PFSK-1 (cell line): ENCODE data around the gene WNK2.

Experiments
- FOXP2 ChIP-seq: optimal IDR thresholded peaks from 2 replicates; pipeline ENCODE3; 2011; ENCODE audit warnings: borderline replicate concordance, control low read depth, inconsistent platforms; ENCODE audit not compliant: insufficient read depth; ENCODE audit errors: extremely low read length, extremely low read depth
- POLR2AphosphoS5 ChIP-seq: IDR thresholded peaks from 2 replicates; pipeline ENCODE4 v1.6.1; 2012; ENCODE audit warnings: low read depth, mild to moderate bottlenecking, control low read depth, low read length, moderate library complexity
- SIN3A ChIP-seq: IDR thresholded peaks from 2 replicates; pipeline ENCODE4 v1.6.1; 2012; ENCODE audit warnings: mild to moderate bottlenecking, low read length, moderate library complexity, borderline replicate concordance; ENCODE audit not compliant: insufficient read depth
- TAF1 ChIP-seq: IDR thresholded peaks from 2 replicates; pipeline ENCODE4 v1.6.1; 2012; ENCODE audit warnings: low read length, control low read depth, borderline replicate concordance; ENCODE audit not compliant: insufficient read depth
- TF ChIP-seq, protein P1 (sequence below), 2 experiments: IDR thresholded peaks; 2 replicates each; pipeline versions ENCODE4 v1.6.1 to v1.8.0; 2011 to 2012; ENCODE audit warnings: low read depth in 2 of 2, low read length in 2 of 2, control low read depth in 1 of 2, inconsistent platforms in 1 of 2, mild to moderate bottlenecking in 1 of 2, moderate library complexity in 1 of 2; ENCODE audit not compliant: insufficient read depth in 1 of 2

DNA sequence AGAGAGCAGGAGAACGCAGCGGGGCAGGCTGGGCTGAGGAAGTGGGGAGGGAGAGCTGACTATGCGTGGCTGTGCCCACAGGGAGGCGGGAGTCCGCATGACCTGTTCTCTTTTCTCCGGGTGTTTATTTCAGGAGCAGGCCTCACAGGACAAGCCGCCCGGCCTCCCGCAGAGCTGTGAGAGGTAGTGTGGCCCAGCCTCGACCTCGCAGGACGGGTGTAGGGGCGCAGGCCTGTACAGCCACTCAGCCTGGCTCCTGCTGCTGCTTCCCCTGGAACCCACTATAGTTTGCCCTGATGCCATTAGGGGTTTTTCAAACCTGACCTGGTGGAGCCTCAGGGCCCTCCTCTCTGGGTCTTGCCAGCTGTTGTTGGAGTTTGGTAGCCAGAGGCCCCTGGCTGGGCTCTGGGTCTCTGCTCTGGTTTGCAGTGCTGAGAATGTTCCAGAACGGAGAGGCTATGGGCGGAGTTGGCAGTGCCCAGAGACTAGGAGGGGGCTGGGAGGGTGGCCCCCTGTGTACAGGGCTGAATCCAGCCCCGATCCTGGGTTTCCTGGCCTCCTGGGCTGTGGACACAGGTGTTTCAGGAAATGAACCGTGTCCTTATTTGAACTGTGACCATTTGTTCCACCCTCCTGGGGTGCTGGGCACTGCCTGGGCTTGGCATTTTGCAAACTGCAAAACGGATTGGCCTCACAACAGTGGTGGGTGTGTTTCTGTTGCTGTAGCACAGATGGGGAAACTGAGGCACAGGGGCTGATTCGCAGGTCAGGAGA, 78.8 kb downstream of the WNK2 start:
- TF ChIP-seq POLR2AphosphoS5 (no peak), TAF1 (no peak), SIN3A (no peak), FOXP2 (no peak)
- TF ChIP-seq, protein P1, sequence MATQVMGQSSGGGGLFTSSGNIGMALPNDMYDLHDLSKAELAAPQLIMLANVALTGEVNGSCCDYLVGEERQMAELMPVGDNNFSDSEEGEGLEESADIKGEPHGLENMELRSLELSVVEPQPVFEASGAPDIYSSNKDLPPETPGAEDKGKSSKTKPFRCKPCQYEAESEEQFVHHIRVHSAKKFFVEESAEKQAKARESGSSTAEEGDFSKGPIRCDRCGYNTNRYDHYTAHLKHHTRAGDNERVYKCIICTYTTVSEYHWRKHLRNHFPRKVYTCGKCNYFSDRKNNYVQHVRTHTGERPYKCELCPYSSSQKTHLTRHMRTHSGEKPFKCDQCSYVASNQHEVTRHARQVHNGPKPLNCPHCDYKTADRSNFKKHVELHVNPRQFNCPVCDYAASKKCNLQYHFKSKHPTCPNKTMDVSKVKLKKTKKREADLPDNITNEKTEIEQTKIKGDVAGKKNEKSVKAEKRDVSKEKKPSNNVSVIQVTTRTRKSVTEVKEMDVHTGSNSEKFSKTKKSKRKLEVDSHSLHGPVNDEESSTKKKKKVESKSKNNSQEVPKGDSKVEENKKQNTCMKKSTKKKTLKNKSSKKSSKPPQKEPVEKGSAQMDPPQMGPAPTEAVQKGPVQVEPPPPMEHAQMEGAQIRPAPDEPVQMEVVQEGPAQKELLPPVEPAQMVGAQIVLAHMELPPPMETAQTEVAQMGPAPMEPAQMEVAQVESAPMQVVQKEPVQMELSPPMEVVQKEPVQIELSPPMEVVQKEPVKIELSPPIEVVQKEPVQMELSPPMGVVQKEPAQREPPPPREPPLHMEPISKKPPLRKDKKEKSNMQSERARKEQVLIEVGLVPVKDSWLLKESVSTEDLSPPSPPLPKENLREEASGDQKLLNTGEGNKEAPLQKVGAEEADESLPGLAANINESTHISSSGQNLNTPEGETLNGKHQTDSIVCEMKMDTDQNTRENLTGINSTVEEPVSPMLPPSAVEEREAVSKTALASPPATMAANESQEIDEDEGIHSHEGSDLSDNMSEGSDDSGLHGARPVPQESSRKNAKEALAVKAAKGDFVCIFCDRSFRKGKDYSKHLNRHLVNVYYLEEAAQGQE (IDR thresholded peaks at IDR 0.05; ENCODE audit: insufficient read depth in 1 of 2, low read depth in 2 of 2, low read length in 2 of 2): no peak
